GM18951 (cell line): ENCODE results near the gene UXS1.

ENCODE experiments used
- POLR2A ChIP-seq: IDR thresholded peaks from 4 replicates; pipeline ENCODE4 v1.6.1; 2011; ENCODE audit warnings: mild to moderate bottlenecking; ENCODE audit not compliant: insufficient read length, insufficient read depth; ENCODE audit errors: extremely low read depth
- in situ Hi-C: fragments of 300-500 bp; cut with MboI; formaldehyde crosslinking; loops from one replicate; pipeline ENCODE4 v1.12.0; 2022; ENCODE audit warnings: low sequenced_read_pairs, mixed read lengths, inconsistent platforms; ENCODE audit not compliant: unreplicated experiment

Gene UXS1

GRCh38 chr2:106183101-106183696, 10.9 kb downstream of the UXS1 start:
- no peak for TF ChIP-seq POLR2A
- in situ Hi-C loops: no loop called here

GRCh38 chr2:106181064-106181463, 13.0 kb downstream of the UXS1 start:
- in situ Hi-C loops: no loop called here
- no peak for TF ChIP-seq POLR2A

- in situ Hi-C loops: no loop called here
- no peak for TF ChIP-seq POLR2A
Observed at GRCh38 chr2:106180602-106181001, 13.5 kb downstream of the UXS1 start.

- in situ Hi-C loops: no loop called here
- TF ChIP-seq POLR2A: no peak
Observed at GRCh38 chr2:106178716-106179115, 15.4 kb downstream of the UXS1 start.

- in situ Hi-C loops: no loop called here
- TF ChIP-seq POLR2A: no peak
Observed at GRCh38 chr2:106177581-106177980, 16.5 kb downstream of the UXS1 start.

GRCh38 chr2:106176446-106177099, 17.5 kb downstream of the UXS1 start:
- in situ Hi-C loops: no loop called here
- no peak for TF ChIP-seq POLR2A

GRCh38 chr2:106175086-106175850, 18.8 kb downstream of the UXS1 start:
- no peak for TF ChIP-seq POLR2A
- in situ Hi-C loops: no loop called here

- no peak for TF ChIP-seq POLR2A
- in situ Hi-C loops: no loop called here
Observed at GRCh38 chr2:106174056-106174455, 20.0 kb downstream of the UXS1 start.

GRCh38 chr2:106172649-106173048, 21.5 kb downstream of the UXS1 start:
- no peak for TF ChIP-seq POLR2A
- in situ Hi-C loops: no loop called here

GRCh38 chr2:106168657-106169056, 25.4 kb downstream of the UXS1 start:
- in situ Hi-C loops: no loop called here
- no peak for TF ChIP-seq POLR2A

GRCh38 chr2:106167067-106167466, 27.0 kb downstream of the UXS1 start:
- no peak for TF ChIP-seq POLR2A
- in situ Hi-C loops: no loop called here

- TF ChIP-seq POLR2A: no peak
- in situ Hi-C loops: no loop called here
Observed at GRCh38 chr2:106165561-106165960, 28.5 kb downstream of the UXS1 start.

- in situ Hi-C loops: no loop called here
- no peak for TF ChIP-seq POLR2A
Observed at GRCh38 chr2:106165029-106165428, 29.1 kb downstream of the UXS1 start.
